ENCODE results near the gene SCARF1. TPM values are rescaled to one million over a fixed set of nuclear protein-coding genes. Genes with fewer than 3 reads are reported as not detected.

The SCARF1 gene
- total RNA-seq, 1 experiment from 2014 or later = 0.12 TPM

DNA sequence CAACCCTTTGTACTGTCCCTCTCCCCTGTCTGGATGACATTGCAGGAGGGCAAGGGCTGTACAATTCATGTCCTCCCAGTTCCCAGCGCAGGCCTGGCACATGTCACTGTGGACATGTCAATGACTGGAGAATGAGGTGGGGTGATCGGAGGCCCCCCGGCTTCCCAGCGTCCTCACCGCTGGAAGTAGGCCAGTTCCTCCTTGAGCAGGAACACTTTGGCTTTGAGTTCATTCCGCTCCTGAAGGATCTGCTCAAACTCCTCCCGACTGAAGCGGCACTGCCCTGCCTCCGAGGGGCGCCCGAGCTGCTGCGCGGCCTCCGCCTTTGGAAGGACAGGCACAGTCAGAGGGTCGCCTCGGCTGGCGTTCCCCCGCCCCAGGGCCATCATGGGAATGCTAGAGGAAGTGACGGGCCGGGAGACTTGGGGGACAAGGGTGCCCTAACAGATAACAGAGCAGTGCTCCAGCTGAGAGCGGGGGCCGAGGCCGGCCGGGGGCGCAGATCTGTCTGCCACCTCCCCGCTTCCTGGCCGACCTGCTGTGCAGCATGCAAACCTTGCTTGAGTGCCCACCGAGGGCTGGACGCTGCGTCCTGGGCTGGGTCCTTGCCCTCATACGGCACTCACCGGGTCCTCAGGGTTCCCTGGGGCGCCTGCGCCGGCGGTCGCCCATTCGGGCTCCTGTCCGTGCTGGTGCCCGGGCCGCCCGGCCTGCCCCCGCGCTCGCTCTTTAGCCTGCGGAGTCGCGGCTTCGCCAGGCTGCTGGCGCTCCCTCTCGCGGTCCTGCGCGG lies 2.8 kb upstream of the SCARF1 start:
- peak; percentile 17 for DNase-seq (ENCODE audit: low read depth)

DNA sequence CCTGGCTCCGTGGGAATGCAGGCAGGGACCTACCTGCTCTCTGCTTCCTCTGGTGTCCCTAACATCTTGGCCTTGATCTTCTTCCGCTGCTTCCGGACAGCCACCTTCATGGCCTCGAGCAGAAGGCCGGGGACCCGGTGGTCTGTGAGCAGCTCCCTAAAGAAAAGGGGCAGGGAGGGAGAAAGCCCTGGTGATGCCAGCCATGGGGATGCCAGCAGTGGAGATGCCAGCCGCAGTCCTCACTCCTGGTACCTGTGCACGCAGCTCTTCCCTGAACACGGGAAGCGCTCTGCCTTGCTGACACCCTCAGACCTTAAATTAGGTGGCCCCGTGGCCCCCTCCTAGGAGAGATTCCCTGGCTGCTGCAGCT lies 2.3 kb upstream of the SCARF1 start:
- no peak for DNase-seq (ENCODE audit: low read depth)

DNA sequence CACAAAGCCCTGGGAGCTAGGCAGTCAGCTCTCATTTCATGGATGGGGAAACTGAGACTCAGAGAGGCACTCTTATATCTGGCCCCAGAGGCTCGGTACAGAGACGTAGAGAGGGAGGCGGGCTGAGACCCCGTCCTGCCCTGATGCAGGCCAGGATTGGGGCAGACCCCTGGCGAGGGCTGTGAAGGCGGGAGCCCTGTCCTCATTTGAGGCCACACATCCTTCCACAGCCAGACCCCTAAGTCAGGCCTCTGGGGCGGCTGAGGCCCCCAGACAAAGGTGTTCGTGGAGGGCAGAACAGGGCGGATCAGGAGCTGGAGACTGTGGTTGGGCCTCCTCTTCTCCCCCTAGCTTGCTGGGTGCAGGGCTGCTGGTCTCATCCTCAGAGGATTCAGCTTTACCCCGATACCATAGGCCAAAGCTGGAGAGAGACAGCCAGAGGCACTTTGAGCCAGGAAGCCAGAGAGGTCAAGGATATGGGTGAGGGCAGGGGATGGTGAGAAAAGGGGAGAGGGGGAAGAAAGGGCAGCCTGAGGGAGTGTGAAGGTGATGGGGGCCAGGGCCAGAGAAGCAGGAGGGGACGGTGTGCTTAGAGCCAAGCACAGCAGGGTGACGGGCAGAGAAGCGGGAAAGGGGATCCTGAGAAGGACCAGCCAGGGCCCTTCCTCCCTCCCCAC lies 805 bp upstream of the SCARF1 start:
- DNase-seq (ENCODE audit: low read depth) = no peak

DNA sequence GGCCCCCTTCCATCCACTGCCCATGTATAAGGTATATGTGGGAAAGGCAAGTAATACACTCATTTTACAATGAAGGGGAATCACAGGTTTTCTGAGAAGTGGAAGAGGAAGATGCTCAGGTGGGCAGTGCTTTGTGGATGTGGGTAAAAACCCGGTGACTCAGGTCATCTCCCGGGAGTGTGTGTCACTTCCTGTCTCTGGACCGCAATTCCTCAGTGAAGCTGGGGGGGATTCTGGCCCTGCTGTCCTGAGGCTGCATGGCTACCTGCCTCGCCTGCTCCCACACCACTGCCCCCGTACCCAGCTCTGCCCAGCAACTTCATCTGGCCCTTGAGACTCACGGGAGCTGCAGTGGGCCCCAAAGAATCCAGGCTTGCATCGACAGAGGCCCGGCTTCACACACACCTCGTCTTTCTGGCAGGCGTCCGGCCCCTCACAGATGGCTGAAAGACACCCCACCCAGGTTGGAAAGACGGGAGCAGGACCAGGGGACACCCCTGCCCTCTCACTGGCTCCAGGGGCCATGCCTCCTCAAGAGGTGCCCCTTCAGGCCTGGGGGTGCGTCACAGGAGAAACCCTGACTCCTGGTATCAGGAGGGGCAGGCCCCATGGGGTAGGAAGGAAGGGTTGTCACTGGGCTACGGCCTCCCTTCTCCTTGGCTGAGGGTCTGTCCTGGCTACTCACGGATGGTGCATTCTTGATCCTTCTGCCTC lies 882 bp downstream of the SCARF1 start:
- peak; percentile 41 for DNase-seq (ENCODE audit: low read depth)

DNA sequence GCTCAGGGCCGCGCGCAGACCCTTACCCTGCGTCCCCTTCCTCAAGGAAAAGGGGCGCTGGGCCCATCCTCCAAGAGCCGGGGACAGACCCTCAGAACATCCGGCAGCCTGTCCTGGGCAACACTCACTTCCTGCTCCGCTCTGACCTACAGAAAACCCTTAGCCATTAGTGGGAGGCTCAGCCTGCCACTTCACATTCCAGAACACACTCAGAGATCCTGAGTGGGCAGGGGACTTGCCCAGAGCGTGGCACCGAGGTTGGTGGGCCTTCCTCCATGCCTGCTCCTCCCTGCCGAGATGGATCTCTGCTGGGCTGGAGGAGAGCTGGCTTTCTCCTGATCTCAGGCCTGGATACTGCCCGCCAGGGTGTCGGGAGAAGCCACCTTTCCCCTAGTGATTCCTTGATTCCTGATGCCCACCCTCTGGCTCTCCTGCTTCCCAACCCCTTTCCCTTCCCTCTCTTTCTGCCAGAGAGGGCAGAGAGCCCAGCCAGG lies 1.5 kb downstream of the SCARF1 start:
- no peak for DNase-seq (ENCODE audit: low read depth)

- DNase-seq (ENCODE audit: low read depth) = peak; percentile 11
Measured at GRCh38 chr17:1643293-1643998, 2.1 kb downstream of the SCARF1 start.

GRCh38 chr17:1641065-1641403 lies 4.5 kb downstream of the SCARF1 start:
- no peak for DNase-seq (ENCODE audit: low read depth)

DNA sequence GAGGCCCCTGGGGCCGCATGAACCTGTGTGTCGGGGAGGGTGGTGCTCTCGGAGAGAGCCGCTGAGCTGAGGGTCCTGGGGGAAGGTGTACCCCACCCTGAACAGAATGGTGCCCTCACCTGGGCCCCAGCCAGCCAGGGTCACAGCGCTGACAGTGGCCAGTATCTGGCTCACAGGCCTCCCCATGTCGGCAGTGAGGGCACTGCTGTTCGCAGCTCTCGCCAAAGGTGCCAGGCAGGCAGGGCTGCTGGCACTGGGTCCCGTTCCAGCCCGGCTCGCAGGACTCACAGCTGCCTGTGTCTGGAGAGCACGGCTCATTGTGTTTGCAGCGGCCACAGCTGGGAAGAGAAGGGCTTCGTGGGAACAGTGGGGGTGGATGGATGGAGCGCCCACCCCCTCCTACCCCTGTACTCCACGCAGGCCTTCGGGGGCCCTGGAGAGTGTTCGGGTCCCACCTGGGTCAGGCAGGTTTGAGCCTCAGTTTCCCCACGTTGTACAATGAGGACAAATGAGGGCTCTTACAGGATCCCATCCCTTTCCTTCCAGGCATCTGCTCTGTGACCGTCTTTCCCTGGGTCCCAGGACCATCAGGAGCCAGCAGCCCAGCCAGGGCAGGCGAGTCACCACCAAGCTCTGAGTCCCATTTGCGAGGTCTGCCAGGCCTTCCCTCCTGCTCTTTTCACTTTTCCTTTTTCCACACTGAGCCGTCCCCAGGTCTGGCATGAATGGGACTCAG lies 5.0 kb downstream of the SCARF1 start:
- no peak for DNase-seq (ENCODE audit: low read depth)

DNA sequence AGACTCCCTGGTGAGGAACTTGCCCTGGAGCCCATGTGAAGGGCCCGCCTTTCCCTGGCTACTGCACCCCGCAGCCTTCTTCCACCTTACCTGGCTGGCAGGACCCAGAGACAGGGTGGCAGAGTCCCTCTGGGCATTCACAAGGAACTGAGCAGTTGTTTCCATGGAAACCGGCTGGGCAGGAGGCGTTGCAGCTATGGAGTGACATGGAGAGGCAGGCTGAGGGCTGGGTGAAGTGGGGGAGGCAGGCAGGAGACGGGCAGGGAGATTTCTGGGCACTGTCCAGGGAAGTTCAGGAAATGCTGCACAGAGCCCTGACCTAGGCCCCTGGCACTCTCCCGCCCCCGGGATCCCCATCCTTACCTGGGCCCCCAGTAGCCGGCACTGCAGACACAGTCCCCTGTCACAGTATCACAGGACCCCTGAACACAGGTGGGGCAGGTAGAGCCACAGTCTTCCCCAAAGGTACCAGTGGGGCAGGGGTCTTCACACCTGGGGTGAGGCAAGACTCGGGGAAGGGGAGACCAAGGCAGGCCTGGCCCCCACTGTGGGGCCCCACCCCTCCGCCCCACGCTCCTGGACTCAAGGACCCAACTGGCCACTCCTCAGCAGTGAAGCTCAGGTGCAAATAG lies 5.9 kb downstream of the SCARF1 start:
- no peak for DNase-seq (ENCODE audit: low read depth)

GRCh38 chr17:1638624-1639300 lies 6.8 kb downstream of the SCARF1 start:
- DNase-seq (ENCODE audit: low read depth) = no peak

GRCh38 chr17:1638171-1638590 lies 7.4 kb downstream of the SCARF1 start:
- DNase-seq (ENCODE audit: low read depth) = no peak

DNA sequence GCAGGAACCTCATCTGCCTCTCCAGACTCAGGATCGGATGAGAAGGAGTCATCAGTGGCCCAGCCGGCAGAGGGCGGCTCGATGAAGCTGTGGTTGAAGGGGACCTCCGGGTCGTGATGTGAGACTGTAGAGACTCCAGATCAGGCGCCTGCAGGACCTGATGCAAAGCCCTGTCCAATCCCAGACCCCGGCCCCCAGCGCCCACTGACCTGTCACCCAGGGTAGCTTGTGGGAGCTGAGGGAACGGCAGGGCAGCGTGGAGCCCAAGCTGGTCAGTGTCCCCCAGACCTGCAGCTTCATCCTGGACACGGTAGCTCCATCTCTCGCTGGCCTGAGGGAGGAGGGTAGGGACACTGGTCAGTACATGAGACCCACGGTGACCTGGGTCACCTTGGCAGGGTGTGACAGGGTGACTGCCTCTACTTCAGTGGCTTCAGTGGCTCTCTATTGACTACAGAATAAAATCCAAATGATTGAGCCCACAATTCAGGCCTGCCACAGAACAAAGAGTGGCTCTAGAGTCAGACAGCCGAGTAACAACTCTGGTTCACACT lies 8.7 kb downstream of the SCARF1 start:
- DNase-seq (ENCODE audit: low read depth) = no peak

- no peak for DNase-seq (ENCODE audit: low read depth)
Measured at GRCh38 chr17:1635675-1636465, 9.7 kb downstream of the SCARF1 start.

- no peak for DNase-seq (ENCODE audit: low read depth)
Measured at GRCh38 chr17:1634841-1635650, 10.5 kb downstream of the SCARF1 start.

DNA sequence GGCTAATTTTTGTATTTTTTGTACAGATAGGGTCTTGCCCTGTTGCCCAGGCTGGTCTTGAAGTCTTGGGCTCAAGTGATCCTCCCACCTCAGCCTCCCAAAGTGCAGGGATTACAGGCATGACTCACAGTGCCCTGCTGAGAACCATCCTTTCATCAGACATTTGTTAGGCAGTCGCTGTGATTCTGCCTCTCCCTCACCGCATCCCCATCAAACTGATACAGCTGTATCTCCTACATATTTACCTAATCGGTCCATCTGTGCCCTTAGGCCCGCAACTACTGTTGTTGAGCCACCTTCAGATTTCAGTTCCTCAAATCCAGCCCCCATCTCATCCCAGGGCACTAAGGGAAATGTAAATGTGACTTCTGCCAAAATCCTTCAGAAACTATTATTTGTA lies 14.9 kb downstream of the SCARF1 start:
- DNase-seq (ENCODE audit: low read depth) = no peak

- peak; percentile 28 for DNase-seq (ENCODE audit: low read depth)
Measured at GRCh38 chr17:1629504-1630310, 15.8 kb downstream of the SCARF1 start.

DNA sequence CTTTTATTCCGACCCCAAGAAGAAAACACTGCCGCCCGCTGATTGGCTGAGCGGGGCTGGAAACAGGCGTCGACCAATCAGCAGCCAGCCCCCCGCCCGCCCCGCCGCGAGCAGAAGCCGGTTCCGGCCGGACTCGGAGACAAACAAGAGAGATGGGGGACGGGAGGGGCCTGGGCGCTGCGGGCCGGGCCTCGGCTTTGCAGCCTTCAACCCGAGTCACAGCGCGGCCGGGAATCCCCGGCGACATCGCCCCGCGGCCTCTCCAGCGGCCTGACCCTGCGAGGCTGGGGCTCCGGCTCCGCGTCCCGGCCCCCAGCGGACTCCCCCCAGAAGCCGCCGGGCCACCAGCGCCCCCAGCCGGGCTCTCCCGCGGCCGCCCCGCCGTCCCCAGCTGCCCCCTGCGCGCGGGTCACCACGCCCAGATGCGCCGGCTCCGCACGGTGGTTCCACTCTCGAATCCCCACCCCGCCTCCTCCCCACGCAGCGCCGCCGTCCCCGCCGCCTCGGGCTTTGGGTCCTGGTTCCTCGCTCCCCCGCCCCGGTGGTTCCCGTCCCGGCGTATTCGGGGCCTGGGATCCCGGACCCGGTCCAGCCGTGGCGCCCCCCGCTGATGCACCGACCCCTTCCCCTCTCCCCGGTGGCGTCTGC lies 16.6 kb downstream of the SCARF1 start:
- peak; percentile 86 for DNase-seq (ENCODE audit: low read depth)

All from RPMI7951 (cell line).